Retinal pigment epithelial cell (primary cell): ENCODE data around the gene LAMC3.
"Not testable (repeated sequence)": the region's sequence is repeated elsewhere in the genome, so short reads cannot be mapped to it uniquely, and the experiment has no call there.

Experiments used
- DNase-seq: peaks from one replicate; pipeline ENCODE4 v3.0.0-alpha.2; 2010; ENCODE audit warnings: low read depth
- H3K4me3 ChIP-seq: 2 replicates; pipeline ENCODE4 v1.5.1; 2011; ENCODE audit warnings: mild to moderate bottlenecking, low read length, control low read depth, moderate library complexity
- CTCF ChIP-seq: conservative IDR thresholded peaks from 2 replicates; pipeline ENCODE4 v1.5.1; 2011; ENCODE audit warnings: low read depth, low read length, control low read depth, inconsistent platforms

Gene LAMC3

GRCh38 chr9:131112374-131113154 is 103.6 kb downstream of the LAMC3 start:
- no peak for TF ChIP-seq CTCF
- DNase-seq: no peak
- H3K4me3 ChIP-seq: no peak overlapping the region

GRCh38 chr9:131113655-131114054 is 104.7 kb downstream of the LAMC3 start:
- TF ChIP-seq CTCF: no peak
- DNase-seq: no peak
- H3K4me3 ChIP-seq: no peak overlapping the region

- no peak for TF ChIP-seq CTCF
- DNase-seq: no peak
- no peak overlapping the region for H3K4me3 ChIP-seq
These were observed 105.1 kb downstream of the LAMC3 start for GRCh38 chr9:131114084-131114535.

- not testable (repeated sequence) for DNase-seq, H3K4me3 ChIP-seq
These were observed 106.4 kb downstream of the LAMC3 start for GRCh38 chr9:131115360-131115742.

GRCh38 chr9:131116281-131117120 is 107.5 kb downstream of the LAMC3 start:
- TF ChIP-seq CTCF: no peak
- no peak for DNase-seq
- no peak overlapping the region for H3K4me3 ChIP-seq

- no peak overlapping the region for H3K4me3 ChIP-seq
- TF ChIP-seq CTCF: no peak
- DNase-seq: no peak
These were observed 108.3 kb downstream of the LAMC3 start for GRCh38 chr9:131117121-131117761.

GRCh38 chr9:131117762-131118145 is 108.8 kb downstream of the LAMC3 start:
- DNase-seq: no peak
- H3K4me3 ChIP-seq: no peak overlapping the region
- no peak for TF ChIP-seq CTCF
